Right forelimb (tissue), 1 donor: ENCODE data around the gene LRRC43.
"Not testable (repeated sequence)": the region's sequence is repeated elsewhere in the genome, so short reads cannot be mapped to it uniquely, and the experiment has no call there.

Experiments used
- DNase-seq: peaks from one replicate; pipeline ENCODE4 v3.0.0-alpha.2; 2018

The LRRC43 gene

DNA sequence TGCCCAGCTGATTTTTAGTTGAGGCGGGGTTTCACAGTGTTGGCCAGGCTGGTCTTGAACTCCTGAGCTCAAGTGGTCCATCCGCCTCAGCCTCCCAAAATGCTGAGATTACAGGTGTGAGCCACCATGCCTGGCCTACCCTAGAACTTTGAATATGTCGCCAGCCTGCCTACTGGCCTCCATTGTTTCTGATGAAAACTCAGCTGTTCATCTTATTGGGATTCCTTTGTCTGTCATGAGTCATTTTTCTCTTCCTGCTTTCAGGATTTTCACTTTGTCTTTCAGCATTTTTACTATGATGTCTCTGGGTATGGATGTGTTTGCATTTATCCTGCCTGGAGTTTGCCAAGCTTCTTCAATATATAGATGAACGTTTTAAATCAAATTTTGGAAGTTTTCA lies 12.5 kb downstream of the LRRC43 start:
- DNase-seq, result no peak

DNA sequence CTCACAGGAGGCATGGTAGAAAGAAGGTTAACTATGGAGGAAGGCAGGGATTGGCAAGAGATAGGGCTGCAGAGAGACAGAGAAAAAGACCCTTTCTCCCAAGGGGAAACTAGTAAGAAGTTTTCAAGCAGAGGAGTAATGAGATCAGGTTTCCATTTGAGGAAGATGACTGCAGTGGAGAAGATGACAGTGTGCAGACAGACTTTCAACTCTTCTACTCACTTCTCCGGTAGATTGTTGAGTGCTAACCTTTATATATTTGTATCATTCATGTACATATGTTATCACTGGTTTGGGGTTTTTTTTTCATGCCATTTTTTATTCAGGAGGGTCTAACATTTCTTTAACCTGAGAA lies 14.7 kb downstream of the LRRC43 start:
- DNase-seq, result no peak

DNA sequence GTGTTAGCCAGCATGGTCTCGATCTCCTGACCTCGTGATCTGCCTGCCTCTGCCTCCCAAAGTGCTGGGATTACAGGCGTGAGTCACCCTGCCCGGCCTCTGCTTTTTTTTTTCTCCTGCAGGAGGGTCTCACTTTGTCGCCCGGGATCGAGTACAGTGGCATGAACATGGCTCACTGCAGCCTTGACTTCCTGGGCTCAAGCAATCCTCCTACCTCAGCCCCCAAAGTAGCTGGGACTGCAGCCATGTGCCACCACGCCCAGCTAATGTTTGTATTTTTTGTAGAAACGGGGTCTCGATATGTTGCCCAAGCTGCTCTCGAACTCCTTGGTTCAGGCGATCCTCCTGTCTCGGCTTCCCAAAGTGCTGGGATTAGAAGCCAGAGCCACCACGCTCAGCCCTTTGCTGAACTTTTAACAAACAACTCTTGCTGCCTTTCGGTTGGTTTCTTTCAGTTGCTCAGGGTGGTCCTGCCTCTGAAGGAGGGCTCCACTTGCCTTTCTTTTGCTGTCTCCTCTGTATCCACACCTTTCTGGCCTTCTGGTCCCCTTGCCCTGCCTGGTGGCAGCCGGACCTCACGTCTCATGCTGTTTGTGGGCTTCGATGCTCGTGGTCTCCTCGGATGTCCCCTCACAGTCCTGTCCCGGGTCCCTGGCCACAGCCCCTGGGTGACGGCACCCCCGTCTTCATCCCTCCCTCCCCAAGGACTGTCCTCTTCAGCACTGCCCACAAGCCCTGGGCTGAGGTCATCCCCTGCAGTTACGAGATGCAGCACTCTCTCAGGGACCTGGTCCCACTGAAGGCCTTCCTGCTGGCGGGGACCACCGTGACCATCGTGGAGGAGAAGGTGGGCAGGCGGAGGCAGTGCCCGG lies 16.8 kb downstream of the LRRC43 start:
- no peak for DNase-seq

DNA sequence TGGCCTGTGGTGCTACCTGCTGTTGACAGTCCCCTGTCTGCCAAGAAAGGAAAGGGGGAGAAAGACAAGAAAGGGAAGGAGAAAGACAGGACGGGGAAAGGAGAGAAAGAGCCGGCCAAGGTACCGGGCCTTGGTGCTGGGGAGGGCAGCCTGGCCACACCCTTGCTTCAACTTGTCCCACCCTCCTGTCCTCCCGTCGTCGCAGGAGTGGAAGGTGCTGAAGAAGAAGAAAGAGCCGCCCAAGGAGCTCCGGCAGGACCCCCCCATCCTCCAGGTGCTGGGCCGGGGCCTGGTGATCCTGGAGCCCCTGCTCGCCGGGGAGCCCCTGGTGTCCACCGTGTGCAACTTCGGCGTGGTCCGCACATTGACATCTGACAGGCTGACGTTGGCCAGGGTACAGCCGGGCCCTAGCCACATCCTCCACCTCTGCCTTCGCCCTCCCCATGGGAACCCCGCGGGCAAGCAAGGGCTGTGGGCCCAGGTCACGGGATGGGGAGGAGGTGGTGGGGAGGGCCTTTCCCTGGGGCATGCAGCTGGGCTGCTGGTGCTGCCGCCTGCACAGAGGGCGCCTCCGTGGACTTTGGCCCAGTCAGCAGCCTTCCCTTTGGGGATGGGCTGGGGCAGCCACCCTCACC lies 17.7 kb downstream of the LRRC43 start:
- DNase-seq, result no peak

DNA sequence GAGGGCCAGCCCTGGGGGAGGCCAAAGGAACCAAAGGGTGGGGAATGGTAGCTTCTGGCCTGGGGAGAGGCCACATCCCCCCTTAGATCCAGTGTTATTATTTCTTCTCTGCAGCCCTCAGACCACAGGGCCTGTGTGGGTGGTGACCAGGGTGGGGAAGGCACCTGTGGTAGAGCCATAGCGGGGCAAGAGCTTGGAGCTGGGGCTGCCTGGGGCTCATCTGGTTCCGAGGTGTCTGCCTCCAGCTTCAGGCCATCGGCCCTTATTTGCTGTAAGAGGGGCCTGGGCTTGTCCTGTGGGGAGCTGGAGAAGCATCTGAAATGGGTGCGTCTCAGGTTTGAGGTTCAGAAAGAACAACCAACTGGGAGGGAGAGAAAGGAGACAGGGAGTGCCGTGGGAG lies 18.5 kb downstream of the LRRC43 start:
- DNase-seq, result no peak

DNA sequence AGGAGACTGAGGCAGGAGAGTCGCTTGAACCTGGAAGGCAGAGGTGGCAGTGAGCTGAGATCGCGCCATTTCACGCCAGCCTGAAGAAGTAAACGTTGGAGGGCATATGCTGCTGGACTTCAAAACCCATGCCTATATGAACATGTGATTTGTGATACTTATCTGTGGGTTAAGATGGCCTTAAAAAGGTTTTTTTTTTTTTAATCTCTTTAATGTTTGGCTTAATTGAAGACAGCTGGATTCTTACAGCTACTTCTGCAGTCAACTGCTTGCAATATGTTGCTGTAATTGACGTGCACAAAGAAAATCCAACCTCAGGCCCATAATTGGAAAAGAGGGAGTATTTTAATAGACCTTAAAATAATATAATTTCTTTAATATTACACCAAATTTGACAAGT lies 19.1 kb downstream of the LRRC43 start:
- DNase-seq, result no peak

DNA sequence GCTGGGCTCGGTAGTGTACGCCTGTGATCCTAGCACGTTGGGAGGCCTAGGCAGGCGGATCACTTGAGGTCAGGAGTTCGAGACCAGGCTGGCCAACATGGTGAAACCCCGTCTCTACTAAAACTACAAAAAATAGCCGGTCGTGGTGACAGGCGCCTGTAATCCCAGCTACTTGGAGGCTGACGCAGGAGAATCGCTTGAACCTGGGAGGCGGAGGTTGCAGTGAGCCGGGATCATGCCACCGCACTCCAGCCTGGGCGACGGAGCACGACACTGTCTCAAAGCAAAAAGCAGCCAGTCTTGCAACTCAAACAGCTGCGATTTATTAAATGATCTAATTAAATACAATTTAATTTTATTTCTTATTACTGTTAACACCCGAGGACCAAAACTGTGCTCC lies 19.9 kb downstream of the LRRC43 start:
- not testable (repeated sequence) for DNase-seq

DNA sequence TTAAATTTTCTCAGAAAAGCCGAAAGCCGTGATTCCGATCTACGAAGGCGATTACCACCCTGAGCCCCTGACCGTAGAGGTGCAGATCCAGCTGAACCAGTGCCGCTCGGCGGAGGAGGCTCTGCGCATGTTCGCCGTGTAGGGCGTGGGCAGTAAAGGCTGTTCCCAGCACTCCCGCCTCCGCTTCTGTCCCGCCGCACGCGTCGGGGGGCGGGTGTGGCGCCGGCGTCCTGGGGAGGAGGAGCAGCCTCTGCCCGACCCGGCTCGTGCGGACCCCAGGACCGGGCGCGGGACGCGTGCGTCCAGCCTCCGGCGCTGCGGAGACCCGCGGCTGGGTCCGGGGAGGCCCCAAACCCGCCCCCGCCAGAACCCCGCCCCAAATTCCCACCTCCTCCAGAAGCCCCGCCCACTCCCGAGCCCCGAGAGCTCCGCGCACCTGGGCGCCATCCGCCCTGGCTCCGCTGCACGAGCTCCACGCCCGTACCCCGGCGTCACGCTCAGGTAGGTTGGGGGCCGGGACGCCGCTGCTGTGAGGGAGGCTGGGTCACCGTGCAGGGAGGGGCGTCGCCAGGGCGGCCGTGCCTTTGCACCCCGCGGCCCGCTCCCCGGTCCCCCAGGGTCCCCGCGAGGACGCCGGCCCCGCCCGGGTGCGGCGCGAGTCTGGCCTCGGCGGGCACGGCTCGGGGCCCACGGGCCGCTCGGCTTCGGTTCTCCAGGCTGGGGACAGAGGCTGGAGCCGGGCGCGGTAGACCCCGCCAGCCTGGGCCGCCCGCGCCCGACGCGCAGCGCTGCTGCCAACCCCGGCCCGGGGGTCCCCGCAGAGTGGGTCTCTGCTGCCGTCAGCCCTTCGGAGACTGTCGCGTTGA lies 20.6 kb downstream of the LRRC43 start, which contains the start of gene B3GNT4:
TSS of gene B3GNT4 (plus strand) at position 409 of the 866 bp plus-strand sequence. CDS start 910 bp downstream, outside the sequence.
- DNase-seq, result peak; percentile 69

DNA sequence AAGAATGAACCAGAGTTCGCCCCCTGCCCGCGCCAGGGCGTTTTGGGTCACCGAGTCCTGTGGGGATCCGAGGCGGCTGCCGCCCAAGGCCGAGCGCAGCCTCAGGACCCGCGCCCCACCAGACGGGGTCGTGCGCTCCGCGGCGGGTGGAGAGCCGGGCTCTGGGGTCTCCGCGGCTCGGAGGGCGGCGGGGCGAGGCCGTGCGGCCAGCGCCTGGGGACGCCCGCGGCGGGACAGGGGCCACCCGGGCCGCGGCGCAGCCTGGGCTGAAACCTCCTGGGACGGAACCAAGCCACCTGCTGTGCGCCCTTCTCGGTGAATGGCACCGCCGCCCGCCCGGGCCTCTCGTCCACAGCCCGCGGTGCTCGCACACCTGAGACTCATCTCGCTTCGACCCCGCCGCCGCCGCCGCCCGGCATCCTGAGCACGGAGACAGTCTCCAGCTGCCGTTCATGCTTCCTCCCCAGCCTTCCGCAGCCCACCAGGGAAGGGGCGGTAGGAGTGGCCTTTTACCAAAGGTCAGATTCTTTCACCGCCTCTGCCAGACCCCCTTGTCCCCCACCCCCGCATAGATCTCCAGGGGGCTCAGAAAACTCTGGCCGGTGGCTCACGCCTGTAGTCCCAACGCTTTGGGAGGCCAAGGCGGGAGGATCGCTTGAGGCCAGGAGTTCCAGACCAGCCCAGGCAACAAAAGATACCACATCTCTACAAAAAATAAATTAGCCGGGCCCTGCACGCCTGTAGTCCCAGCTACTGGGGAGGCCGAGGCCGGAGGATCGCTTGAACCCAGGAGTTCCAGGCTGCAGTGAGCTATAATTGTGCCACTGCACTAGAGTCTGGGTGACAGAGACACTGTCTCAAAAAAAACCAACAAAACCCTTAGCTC lies 21.5 kb downstream of the LRRC43 start:
- no peak for DNase-seq

DNA sequence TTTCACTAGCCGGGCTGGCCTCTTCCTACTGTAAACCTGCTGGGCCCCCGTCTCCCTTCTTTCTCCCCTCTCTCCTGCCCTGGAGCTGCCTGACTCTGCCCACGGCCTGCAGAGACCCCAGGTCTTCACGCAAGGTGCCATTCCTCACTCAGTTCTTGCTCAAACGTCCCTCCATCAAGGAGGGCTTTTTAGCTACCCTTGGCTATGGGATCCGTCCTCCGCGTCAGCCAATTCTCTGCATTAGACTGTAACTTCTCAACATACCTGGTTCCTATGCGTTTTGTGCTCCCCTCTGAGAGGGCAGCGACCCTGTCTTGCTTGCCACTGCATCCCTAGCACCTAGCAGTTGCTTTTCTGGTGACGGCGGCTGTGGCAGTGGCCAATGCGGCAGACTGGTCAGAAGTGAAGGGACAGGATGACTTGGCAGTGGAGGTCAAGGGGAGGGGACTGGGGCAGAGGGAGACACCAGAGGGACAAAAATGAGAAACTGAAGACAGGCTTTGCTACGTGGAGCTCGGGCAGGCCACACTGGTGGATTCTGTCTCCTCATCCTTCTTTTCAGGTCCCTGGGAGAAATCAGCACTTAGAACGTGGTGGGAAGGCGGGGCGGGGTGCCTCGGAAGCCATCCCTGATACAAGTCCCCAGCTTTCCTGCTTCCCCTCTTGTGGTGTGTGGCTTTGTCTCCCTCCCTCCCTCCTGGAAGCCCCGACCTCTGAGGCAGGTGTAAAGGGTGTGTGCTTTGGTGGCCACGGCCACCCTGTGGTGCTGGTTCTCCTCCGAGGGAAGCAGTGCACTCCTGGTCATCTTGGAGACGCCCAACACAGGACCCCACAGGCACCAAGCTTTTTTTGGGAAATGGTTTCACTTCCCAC lies 22.4 kb downstream of the LRRC43 start:
- no peak for DNase-seq

DNA sequence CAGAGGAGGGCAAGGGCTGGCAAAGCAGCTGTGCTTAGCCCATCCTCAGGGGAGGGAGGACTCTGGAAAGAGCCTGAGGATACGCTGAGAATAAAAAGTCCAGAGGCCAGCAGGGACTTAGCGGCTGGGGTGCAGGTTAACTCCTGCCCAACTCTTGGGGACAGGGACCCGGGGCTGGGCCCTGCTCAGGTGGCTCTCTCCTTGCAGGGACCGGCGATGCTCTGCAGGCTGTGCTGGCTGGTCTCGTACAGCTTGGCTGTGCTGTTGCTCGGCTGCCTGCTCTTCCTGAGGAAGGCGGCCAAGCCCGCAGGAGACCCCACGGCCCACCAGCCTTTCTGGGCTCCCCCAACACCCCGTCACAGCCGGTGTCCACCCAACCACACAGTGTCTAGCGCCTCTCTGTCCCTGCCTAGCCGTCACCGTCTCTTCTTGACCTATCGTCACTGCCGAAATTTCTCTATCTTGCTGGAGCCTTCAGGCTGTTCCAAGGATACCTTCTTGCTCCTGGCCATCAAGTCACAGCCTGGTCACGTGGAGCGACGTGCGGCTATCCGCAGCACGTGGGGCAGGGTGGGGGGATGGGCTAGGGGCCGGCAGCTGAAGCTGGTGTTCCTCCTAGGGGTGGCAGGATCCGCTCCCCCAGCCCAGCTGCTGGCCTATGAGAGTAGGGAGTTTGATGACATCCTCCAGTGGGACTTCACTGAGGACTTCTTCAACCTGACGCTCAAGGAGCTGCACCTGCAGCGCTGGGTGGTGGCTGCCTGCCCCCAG lies 23.4 kb downstream of the LRRC43 start:
- no peak for DNase-seq

DNA sequence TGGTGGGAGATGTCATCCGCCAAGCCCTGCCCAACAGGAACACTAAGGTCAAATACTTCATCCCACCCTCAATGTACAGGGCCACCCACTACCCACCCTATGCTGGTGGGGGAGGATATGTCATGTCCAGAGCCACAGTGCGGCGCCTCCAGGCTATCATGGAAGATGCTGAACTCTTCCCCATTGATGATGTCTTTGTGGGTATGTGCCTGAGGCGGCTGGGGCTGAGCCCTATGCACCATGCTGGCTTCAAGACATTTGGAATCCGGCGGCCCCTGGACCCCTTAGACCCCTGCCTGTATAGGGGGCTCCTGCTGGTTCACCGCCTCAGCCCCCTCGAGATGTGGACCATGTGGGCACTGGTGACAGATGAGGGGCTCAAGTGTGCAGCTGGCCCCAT lies 24.1 kb downstream of the LRRC43 start:
- no peak for DNase-seq

DNA sequence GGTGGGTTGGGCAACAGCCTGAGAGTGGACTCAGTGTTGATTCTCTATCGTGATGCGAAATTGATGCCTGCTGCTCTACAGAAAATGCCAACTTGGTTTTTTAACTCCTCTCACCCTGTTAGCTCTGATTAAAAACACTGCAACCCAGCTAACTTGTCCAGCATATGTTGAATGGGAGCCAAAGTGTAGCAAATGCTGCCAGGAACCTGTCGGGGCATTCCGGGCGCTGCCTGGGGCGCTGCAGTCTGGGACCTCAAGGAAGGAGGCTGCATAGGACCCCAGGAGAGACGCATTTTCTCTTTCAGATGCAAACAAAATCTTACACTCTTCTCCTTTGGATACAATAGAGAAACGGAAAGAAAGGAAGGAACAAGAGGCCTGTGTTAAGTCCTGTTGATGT lies 24.5 kb downstream of the LRRC43 start:
- DNase-seq, result no peak

DNA sequence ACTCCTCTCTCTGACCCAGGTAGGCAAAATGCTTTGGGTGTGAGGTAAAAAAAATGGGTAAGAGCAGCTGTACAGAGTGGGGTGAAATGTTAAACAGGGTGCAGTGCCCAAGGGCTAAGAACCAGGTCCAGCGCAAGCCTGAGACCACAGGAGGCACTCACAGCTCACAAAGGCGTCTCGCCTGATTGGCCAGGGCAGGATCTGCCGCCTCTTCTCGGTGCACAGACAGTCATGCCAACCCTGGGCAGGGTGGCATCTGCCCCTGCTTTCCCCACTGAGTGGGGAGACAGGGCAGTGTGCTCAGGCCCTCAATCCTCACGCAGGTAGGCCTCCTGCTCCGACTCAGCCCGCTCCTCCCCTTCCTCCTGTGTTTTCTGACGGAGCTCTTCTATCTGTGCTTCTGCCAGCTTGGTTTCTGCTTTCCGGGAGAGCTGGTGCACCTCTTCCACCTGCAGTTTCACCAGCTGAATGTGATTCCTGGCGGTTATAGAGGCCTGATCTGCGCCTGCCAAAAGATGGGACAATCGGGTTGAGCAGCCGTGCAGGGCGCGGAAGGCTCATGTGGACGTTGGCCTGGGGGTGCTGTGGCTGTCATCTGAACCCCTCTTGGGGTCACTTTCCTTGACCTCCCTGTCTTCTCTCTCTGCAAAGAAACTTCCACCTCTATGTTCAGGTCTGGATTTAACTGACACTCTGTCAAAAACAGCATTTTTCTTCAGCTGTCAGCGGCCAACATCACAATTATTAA lies 25.3 kb downstream of the LRRC43 start:
- DNase-seq, result no peak

DNA sequence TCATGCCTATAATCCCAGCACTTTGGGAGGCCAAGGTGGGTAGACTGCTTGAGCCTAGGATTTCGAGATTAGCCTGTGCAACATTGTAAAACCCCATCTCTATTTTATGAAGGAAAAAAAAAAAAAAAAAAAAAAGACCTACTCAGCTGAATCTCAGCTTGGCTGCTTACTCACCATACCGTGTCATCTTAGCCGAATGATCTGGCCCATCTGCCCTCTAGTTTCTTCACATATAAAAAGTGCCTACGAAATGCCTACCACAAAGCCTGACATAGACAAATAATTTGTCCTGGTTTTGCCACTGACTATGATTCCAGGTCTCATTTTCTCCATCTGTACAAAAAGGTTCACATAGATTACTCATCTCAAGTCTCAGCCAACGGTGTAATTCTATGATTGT lies 32.8 kb downstream of the LRRC43 start:
- DNase-seq, result no peak

DNA sequence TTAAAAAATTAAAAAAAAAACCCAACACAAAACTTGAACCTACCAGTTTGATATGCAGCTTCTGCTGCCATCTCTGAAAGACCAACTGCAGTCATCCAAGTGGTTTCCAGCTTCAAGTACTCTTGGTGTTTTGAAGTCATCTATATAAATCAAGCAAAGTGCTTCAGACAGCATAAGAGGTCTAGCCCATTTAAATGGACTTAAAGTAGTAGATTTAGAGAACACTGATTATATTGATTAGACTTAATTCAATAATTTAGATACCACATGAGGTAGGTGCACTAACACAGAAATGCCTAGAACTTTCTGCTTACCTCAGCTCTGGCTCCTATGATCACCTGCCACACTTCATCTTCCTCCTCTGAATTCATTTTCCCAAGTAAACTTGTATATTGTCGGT lies 33.5 kb downstream of the LRRC43 start:
- no peak for DNase-seq

DNA sequence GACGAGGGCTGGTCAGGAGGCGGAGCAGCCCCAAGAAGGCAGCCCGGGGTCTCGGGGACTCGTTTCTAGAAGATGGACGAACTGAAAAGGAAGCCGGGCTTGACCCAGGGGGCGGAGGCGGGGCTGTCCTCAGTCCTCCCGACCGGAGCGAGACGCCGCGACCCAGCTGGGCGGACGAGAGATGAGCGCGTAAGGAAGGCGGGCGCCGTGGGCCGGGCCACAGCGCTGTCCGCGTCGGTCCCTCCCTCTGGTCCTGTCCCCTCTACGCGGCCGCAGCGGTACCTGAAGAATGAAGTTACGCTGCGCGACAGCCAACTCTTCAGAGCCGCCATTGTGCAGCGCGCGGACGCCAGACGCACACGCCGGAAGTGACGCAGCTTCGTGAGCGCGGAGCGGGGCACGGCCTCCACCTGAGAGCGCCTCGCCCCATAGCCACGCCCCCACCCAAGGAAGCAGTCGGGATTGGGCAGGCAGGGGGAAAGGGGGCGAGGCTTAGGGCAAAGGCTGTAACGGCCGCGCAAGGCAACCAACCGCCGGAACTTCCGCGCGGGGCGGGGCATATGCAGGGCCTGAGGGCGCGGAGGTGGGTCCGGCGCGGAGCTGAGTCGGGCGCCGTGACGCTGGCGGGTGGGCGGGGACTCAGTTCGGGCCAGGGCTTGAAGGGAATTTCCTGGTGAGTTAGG lies 42.9 kb downstream of the LRRC43 start, which contains the start of gene DIABLO:
TSS of gene DIABLO (minus strand) at position 370 of the 683 bp plus-strand sequence. CDS start at position 332, 38 bp downstream.
- peak; percentile 100 for DNase-seq

DNA sequence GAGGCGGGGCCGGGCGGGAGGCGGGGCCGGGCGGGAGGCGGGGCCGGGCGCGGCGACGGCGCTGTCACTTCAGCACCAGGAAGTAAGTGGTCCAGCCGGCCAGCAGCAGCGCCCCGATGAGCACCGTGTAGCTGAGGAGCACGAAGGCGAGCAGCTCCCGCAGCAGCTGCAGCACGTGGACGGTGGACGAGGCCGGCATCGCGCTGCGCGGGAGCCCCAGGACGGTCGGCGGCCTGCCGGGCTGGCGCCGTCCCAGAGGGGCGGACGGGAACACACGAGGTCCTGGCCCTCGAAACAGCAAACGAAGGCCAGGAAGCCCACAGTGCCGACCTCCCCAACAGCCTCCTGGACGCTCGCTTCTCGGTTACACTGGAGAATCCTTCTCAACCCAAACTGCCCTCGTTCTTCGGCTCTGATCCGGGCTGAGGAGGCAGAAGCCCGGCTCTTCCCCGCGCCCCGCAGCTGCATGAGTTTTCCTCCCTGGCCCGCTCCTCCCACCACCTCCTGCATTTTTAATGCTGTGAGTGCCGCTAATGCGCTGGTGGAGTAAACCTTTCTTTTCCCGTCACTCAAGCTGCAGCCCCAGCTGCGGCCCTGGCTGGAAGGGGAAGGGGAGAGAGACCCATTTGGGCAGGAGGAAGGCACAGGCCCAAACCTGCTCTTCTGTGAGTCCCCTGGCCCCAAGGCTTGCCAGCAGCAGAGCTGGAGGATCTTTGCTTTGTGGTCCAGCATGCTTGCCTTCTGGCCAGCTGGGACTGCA lies 43.6 kb downstream of the LRRC43 start:
- DNase-seq, result no peak
